HG02870 (cell line): ENCODE data around the gene CSAG2.
"Not testable (repeated sequence)": the region's sequence is repeated elsewhere in the genome, so short reads cannot be mapped to it uniquely, and the experiment has no call there.

Experiments used
- ATAC-seq: cut with Tn5 transposase; IDR thresholded peaks from one replicate; pipeline ENCODE4 v1.9.1; 2021; ENCODE audit warnings: mild to moderate bottlenecking, moderate library complexity; ENCODE audit not compliant: unreplicated experiment

Gene CSAG2

GRCh38 chrX:152709173-152709572 lies at the start of gene CSAG2:
Gene CSAG2 (minus strand): TSS chrX:152709273. CDS start chrX:152709112, 161 bp downstream.
- ATAC-seq = not testable (repeated sequence)

GRCh38 chrX:152754871-152755270 lies 45.8 kb upstream of the CSAG2 start:
- ATAC-seq = not testable (repeated sequence)

GRCh38 chrX:152753686-152754650 lies 44.9 kb upstream of the CSAG2 start, which contains the start of gene MAGEA2:
Gene MAGEA2 (minus strand): TSS chrX:152753842. CDS start chrX:152751363, 2,479 bp downstream.
- not testable (repeated sequence) for ATAC-seq

- ATAC-seq = no peak
Observed at GRCh38 chrX:152738560-152738959, 29.5 kb upstream of the CSAG2 start.

- not testable (repeated sequence) for ATAC-seq
Observed at GRCh38 chrX:152736528-152736927, 27.5 kb upstream of the CSAG2 start.

- ATAC-seq = no peak
Observed at GRCh38 chrX:152735860-152736511, 26.9 kb upstream of the CSAG2 start.

- ATAC-seq = no peak
Observed at GRCh38 chrX:152735101-152735500, 26.0 kb upstream of the CSAG2 start.

GRCh38 chrX:152734143-152734858 lies 25.2 kb upstream of the CSAG2 start:
- ATAC-seq = not testable (repeated sequence)

- no peak for ATAC-seq
Observed at GRCh38 chrX:152733261-152733975, 24.3 kb upstream of the CSAG2 start, which contains the start of the genes CSAG1 and MAGEA12. Gene CSAG1 (minus strand): TSS chrX:152733721. CDS start chrX:152732460, 1,261 bp downstream. Gene MAGEA12 (plus strand): TSS chrX:152733757. CDS start chrX:152736162, 2,405 bp downstream.

- ATAC-seq = no peak
Observed at GRCh38 chrX:152725409-152725808, 16.3 kb upstream of the CSAG2 start.

GRCh38 chrX:152713815-152714787 lies 5.0 kb upstream of the CSAG2 start, which contains the start of gene MAGEA2B:
Gene MAGEA2B (plus strand): TSS chrX:152714628. CDS start chrX:152717107, 2,479 bp downstream.
- ATAC-seq = not testable (repeated sequence)

- ATAC-seq = not testable (repeated sequence)
Observed at GRCh38 chrX:152713195-152713594, 4.1 kb upstream of the CSAG2 start.

- not testable (repeated sequence) for ATAC-seq
Observed at GRCh38 chrX:152706500-152706899, 2.6 kb downstream of the CSAG2 start.

GRCh38 chrX:152700390-152700789 lies 8.7 kb downstream of the CSAG2 start:
- ATAC-seq = not testable (repeated sequence)

GRCh38 chrX:152697952-152698931 lies 10.8 kb downstream of the CSAG2 start, which contains the start of gene MAGEA3:
Gene MAGEA3 (plus strand): TSS chrX:152698794. CDS start chrX:152700833, 2,039 bp downstream.
- ATAC-seq = not testable (repeated sequence)

- peak; percentile 92 for ATAC-seq
Observed at GRCh38 chrX:152681012-152681411, 28.1 kb downstream of the CSAG2 start.

- not testable (repeated sequence) for ATAC-seq
Observed at GRCh38 chrX:152674652-152675051, 34.4 kb downstream of the CSAG2 start.
